ENCODE results near the gene CMYA5. TPM values are rescaled to one million over a fixed set of nuclear protein-coding genes. Genes with fewer than 3 reads are reported as not detected.
"Not testable (repeated sequence)": the region's sequence is repeated elsewhere in the genome, so short reads cannot be mapped to it uniquely, and the experiment has no call there.

The CMYA5 gene
- total and polyA plus RNA-seq, 5 donors from 2014 or later = 0.05 to 0.10 TPM; not detected in 3

DNA sequence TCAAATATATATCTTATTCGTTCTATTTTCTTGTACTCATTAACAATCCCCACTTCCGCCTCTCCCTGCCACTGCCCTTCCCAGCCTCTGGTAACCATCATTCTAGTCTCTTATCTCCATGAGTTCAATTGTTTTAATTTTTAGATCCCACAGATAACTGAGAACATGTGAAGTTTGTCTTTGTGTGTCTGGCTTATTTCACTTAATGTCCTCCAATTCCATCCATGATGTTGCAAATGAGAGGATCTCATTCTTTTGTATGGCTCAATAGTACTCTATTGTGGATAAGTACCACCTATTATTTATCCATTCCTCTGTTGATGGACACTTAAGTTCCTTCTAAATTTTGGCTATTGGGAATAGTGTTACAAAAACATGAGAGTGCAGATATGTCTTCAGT is 17.2 kb upstream of the CMYA5 start:
- Mint-ChIP-seq H3K27me3 (no peaks in the 10 kb centered on the region), H3K27ac (no peak overlapping the region), H3K4me1 (peaks cover 10 to 30% (median 20%) of the 10 kb centered on the region in 4 donors), H3K36me3 (peaks cover 48% of the 10 kb centered on the region), H3K9me3 (peaks cover 0 to 1% (median 0%) of the 10 kb centered on the region in 7 donors), H3K4me3 (peak overlapping the region in 1 of 4 donors; percentile 13)
- no peaks in the 10 kb centered on the region for H3K9me3 ChIP-seq (ENCODE audit: control insufficient read depth in 2 of 2, low read length in 2 of 2)
- no peaks in the 10 kb centered on the region for H3K4me1 ChIP-seq (ENCODE audit: control insufficient read depth, insufficient read depth, low read length, poor library complexity, severe bottlenecking)
- no peak overlapping the region for H3K4me3 ChIP-seq (ENCODE audit: low read depth, low read length)
- DNase-seq (no peak), ATAC-seq (ENCODE audit: low read depth in 2 of 2) (no peak)
- H3K27me3 ChIP-seq (ENCODE audit: control insufficient read depth, insufficient read depth, low read length) = no peaks in the 10 kb centered on the region
- H3K36me3 ChIP-seq (ENCODE audit: control insufficient read depth, insufficient read depth, low read length) = peaks cover 55% of the 10 kb centered on the region
- H3K27ac ChIP-seq (ENCODE audit: insufficient read depth, low read length, poor library complexity, severe bottlenecking) = no peak overlapping the region

DNA sequence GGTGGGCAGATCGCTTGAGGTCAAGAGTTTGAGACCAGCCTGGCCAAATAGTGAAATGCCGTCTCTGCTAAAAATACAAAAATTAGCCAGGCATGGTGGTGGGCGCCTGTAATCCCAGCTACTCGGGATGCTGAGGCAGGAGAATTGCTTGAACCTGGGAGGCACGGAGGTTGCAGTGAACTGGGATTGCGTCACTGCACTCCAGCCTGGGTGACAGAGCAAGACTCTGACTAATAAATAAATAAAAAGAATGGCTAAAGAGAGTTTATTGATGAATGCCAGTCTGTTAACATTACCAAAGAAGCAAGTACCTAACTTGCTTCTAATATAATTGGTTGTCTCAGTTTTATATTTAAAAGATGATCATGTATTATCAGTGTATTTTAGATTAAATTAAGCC is 13.3 kb upstream of the CMYA5 start:
- not testable (repeated sequence) for H3K27ac Mint-ChIP-seq; H3K27me3 ChIP-seq (ENCODE audit: control insufficient read depth, insufficient read depth, low read length); H3K9me3 Mint-ChIP-seq

DNA sequence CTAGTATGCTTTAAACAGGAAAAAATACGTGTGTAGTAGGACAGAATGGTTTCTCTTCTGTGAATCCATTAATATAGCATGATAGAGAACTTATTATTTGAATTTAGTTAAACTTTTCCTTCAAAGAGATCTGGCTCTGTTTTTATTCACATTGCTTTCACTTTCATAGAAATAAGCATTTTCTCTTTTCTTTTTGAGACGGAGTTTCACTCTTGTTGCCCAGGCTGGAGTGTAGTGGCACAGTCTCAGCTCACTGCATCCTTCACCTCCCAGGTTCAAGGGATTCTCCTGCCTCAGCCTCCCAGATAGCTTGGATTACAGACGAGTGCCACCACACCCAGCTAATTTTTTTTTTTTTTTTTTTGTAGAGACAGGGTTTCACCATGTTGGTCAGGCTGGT is 7.5 kb upstream of the CMYA5 start:
- not testable (repeated sequence) for H3K4me3 Mint-ChIP-seq; H3K27ac ChIP-seq (ENCODE audit: insufficient read depth, low read length, poor library complexity, severe bottlenecking); H3K9me3 Mint-ChIP-seq; ATAC-seq (ENCODE audit: low read depth in 2 of 2); H3K27me3 Mint-ChIP-seq; H3K27me3 ChIP-seq (ENCODE audit: control insufficient read depth, insufficient read depth, low read length); H3K4me1 ChIP-seq (ENCODE audit: control insufficient read depth, insufficient read depth, low read length, poor library complexity, severe bottlenecking); H3K9me3 ChIP-seq (ENCODE audit: control insufficient read depth in 2 of 2, low read length in 2 of 2)
- Mint-ChIP-seq H3K36me3 (peaks cover 45% of the 10 kb centered on the region), H3K27ac (peak overlapping the region in 1 of 3 donors; percentile 57), H3K4me1 (peaks cover 12 to 32% (median 16%) of the 10 kb centered on the region in 4 donors)
- H3K4me3 ChIP-seq (ENCODE audit: low read depth, low read length) = peak overlapping the region; percentile 42
- H3K36me3 ChIP-seq (ENCODE audit: control insufficient read depth, insufficient read depth, low read length) = peaks cover 78% of the 10 kb centered on the region
- DNase-seq = peak in 1 of 3 donors; percentile 31

More for the DNA sequence above, 13.3 kb upstream of the CMYA5 start:
- ATAC-seq (ENCODE audit: low read depth in 2 of 2); H3K4me1 ChIP-seq (ENCODE audit: control insufficient read depth, insufficient read depth, low read length, poor library complexity, severe bottlenecking); DNase-seq; H3K4me3 Mint-ChIP-seq; H3K27ac ChIP-seq (ENCODE audit: insufficient read depth, low read length, poor library complexity, severe bottlenecking); H3K4me3 ChIP-seq (ENCODE audit: low read depth, low read length); H3K27me3 Mint-ChIP-seq; H3K9me3 ChIP-seq (ENCODE audit: control insufficient read depth in 2 of 2, low read length in 2 of 2): not testable (repeated sequence)
- peaks cover 45% of the 10 kb centered on the region for H3K36me3 Mint-ChIP-seq
- H3K36me3 ChIP-seq (ENCODE audit: control insufficient read depth, insufficient read depth, low read length) = peaks cover 63% of the 10 kb centered on the region
- H3K4me1 Mint-ChIP-seq = peaks cover 9 to 35% (median 21%) of the 10 kb centered on the region in 4 donors

DNA sequence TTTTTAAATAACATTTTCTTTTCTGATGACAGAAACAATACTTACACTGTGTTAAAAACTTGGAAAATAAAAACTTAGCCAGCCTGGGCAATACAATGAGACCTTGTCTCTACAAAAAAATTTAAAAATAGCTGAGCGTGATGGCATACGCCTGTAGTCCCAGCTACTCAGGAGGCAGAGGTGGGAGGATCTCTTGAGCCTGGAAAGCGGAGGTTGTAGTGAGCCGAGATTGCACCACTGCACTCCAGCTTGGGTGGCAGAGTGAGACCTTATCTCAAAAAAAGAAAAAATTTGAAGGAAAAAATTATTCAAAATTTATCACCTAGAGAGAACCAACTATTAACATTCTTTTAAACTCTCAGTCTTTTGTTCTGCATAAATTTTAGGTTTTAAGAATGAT is 4.9 kb upstream of the CMYA5 start:
- peak overlapping the region in 1 of 4 donors; percentile 32 for H3K4me3 Mint-ChIP-seq
- H3K27me3 Mint-ChIP-seq = no peaks in the 10 kb centered on the region
- H3K4me1 Mint-ChIP-seq = peaks cover 9 to 32% (median 18%) of the 10 kb centered on the region in 4 donors
- H3K27ac ChIP-seq (ENCODE audit: insufficient read depth, low read length, poor library complexity, severe bottlenecking) = no peak overlapping the region
- no peak overlapping the region for H3K4me3 ChIP-seq (ENCODE audit: low read depth, low read length)
- DNase-seq (no peak), ATAC-seq (ENCODE audit: low read depth in 2 of 2) (no peak)
- peaks cover 58% of the 10 kb centered on the region for H3K36me3 Mint-ChIP-seq
- no peak overlapping the region for H3K27ac Mint-ChIP-seq
- no peaks in the 10 kb centered on the region for H3K4me1 ChIP-seq (ENCODE audit: control insufficient read depth, insufficient read depth, low read length, poor library complexity, severe bottlenecking)
- no peaks in the 10 kb centered on the region for H3K9me3 ChIP-seq (ENCODE audit: control insufficient read depth in 2 of 2, low read length in 2 of 2)
- H3K36me3 ChIP-seq (ENCODE audit: control insufficient read depth, insufficient read depth, low read length) = peaks cover 63% of the 10 kb centered on the region
- H3K27me3 ChIP-seq (ENCODE audit: control insufficient read depth, insufficient read depth, low read length) = no peaks in the 10 kb centered on the region
- H3K9me3 Mint-ChIP-seq = peaks cover 0 to 4% (median 2%) of the 10 kb centered on the region in 7 donors

DNA sequence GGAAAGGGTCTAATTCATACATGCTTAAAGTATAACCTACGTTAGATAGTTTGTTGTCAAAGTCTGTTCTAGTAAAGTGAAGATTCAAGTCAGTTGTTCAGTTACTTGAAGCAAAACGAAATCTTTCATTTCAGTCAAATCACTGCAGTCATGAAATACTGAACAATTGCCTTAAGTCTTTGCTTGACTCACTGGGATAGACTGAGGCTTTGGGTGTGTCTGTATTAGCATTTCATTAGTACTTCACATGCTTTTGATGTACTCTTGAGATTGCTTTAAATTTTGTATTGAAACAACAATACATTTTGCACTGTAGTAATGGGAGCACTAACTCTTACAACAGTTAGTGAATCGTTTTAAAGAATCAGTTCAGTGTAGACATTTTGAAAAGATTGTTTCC is 4.0 kb upstream of the CMYA5 start:
- Mint-ChIP-seq H3K27ac (no peak overlapping the region), H3K36me3 (peaks cover 59% of the 10 kb centered on the region), H3K4me1 (peaks cover 9 to 28% (median 16%) of the 10 kb centered on the region in 4 donors), H3K4me3 (no peak overlapping the region), H3K9me3 (peaks cover 0 to 4% (median 2%) of the 10 kb centered on the region in 7 donors), H3K27me3 (no peaks in the 10 kb centered on the region)
- Histone ChIP-seq H3K27ac (ENCODE audit: insufficient read depth, low read length, poor library complexity, severe bottlenecking) (no peak overlapping the region), H3K27me3 (ENCODE audit: control insufficient read depth, insufficient read depth, low read length) (no peaks in the 10 kb centered on the region), H3K4me3 (ENCODE audit: low read depth, low read length) (peak overlapping the region; percentile 7), H3K9me3 (ENCODE audit: control insufficient read depth in 2 of 2, low read length in 2 of 2) (no peaks in the 10 kb centered on the region), H3K4me1 (ENCODE audit: control insufficient read depth, insufficient read depth, low read length, poor library complexity, severe bottlenecking) (no peaks in the 10 kb centered on the region), H3K36me3 (ENCODE audit: control insufficient read depth, insufficient read depth, low read length) (peaks cover 59% of the 10 kb centered on the region)
- ATAC-seq (ENCODE audit: low read depth in 2 of 2) (no peak), DNase-seq (no peak)

DNA sequence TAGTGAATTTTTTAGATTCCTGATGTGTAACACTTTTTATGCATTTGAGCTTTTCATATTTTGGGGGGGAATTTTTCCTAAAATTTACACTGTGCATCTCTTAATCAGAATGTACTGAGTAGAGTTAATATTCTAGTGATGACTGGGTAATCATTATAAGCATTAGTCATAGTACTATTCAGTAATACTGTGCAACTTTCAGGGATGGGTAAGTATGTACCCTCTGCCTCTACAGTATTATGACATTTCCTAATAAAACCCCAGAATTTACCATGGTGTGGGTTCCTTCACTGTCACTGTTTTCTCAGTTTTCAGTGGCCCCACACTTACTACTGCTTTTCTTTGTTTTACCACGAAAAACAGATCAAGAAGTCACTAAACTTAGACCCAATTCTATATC is 2.8 kb upstream of the CMYA5 start:
- peaks cover 52% of the 10 kb centered on the region for H3K36me3 Mint-ChIP-seq
- no peak for ATAC-seq (ENCODE audit: low read depth in 2 of 2)

GRCh38 chr5:79687889-79688288 is 1.7 kb upstream of the CMYA5 start:
- Mint-ChIP-seq H3K9me3 (peaks cover 0 to 4% (median 3%) of the 10 kb centered on the region in 7 donors), H3K36me3 (peaks cover 45% of the 10 kb centered on the region), H3K4me1 (peaks cover 3 to 14% (median 7%) of the 10 kb centered on the region in 4 donors), H3K27ac (no peak overlapping the region), H3K4me3 (no peak overlapping the region), H3K27me3 (no peaks in the 10 kb centered on the region)
- Histone ChIP-seq H3K27ac (ENCODE audit: insufficient read depth, low read length, poor library complexity, severe bottlenecking) (no peak overlapping the region), H3K9me3 (ENCODE audit: control insufficient read depth in 2 of 2, low read length in 2 of 2) (no peaks in the 10 kb centered on the region), H3K4me3 (ENCODE audit: low read depth, low read length) (no peak overlapping the region), H3K4me1 (ENCODE audit: control insufficient read depth, insufficient read depth, low read length, poor library complexity, severe bottlenecking) (no peaks in the 10 kb centered on the region), H3K27me3 (ENCODE audit: control insufficient read depth, insufficient read depth, low read length) (no peaks in the 10 kb centered on the region), H3K36me3 (ENCODE audit: control insufficient read depth, insufficient read depth, low read length) (peaks cover 38% of the 10 kb centered on the region)
- no peak for DNase-seq
- ATAC-seq (ENCODE audit: low read depth in 2 of 2) = no peak

More for the DNA sequence above, 2.8 kb upstream of the CMYA5 start:
- peaks cover 0 to 4% (median 3%) of the 10 kb centered on the region in 7 donors for H3K9me3 Mint-ChIP-seq
- H3K27ac Mint-ChIP-seq = no peak overlapping the region
- Histone ChIP-seq H3K9me3 (ENCODE audit: control insufficient read depth in 2 of 2, low read length in 2 of 2) (no peaks in the 10 kb centered on the region), H3K4me3 (ENCODE audit: low read depth, low read length) (no peak overlapping the region), H3K36me3 (ENCODE audit: control insufficient read depth, insufficient read depth, low read length) (peaks cover 49% of the 10 kb centered on the region), H3K4me1 (ENCODE audit: control insufficient read depth, insufficient read depth, low read length, poor library complexity, severe bottlenecking) (no peaks in the 10 kb centered on the region), H3K27ac (ENCODE audit: insufficient read depth, low read length, poor library complexity, severe bottlenecking) (no peak overlapping the region), H3K27me3 (ENCODE audit: control insufficient read depth, insufficient read depth, low read length) (no peaks in the 10 kb centered on the region)
- DNase-seq = no peak
- H3K27me3 Mint-ChIP-seq = no peaks in the 10 kb centered on the region
- peaks cover 4 to 16% (median 12%) of the 10 kb centered on the region in 4 donors for H3K4me1 Mint-ChIP-seq
- H3K4me3 Mint-ChIP-seq = no peak overlapping the region

DNA sequence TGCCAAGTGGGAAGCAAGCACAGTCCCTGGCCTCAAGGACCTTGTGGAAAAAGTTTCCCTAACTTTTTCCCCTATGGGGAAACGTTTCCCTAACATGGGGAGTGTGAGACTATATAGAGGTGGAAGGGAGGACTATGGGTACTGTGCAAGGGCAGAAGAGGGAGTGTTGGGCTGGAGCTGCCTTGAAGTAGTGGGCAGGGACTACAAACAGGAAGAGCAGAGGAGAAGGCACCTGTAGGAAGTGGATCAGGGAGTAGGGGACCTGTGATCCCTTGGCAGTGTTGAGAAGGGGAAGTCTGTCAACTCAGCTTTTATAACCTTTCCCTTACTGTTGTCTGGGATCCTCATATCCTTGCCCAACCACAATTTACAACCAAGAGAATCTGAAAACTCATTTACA is 1.4 kb downstream of the CMYA5 start:
- Histone ChIP-seq H3K9me3 (ENCODE audit: control insufficient read depth in 2 of 2, low read length in 2 of 2) (no peaks in the 10 kb centered on the region), H3K4me3 (ENCODE audit: low read depth, low read length) (no peak overlapping the region), H3K4me1 (ENCODE audit: control insufficient read depth, insufficient read depth, low read length, poor library complexity, severe bottlenecking) (no peaks in the 10 kb centered on the region), H3K27ac (ENCODE audit: insufficient read depth, low read length, poor library complexity, severe bottlenecking) (no peak overlapping the region), H3K27me3 (ENCODE audit: control insufficient read depth, insufficient read depth, low read length) (no peaks in the 10 kb centered on the region), H3K36me3 (ENCODE audit: control insufficient read depth, insufficient read depth, low read length) (peaks cover 17% of the 10 kb centered on the region)
- ATAC-seq (ENCODE audit: low read depth in 2 of 2) (no peak), DNase-seq (no peak)
- H3K27me3 Mint-ChIP-seq = no peaks in the 10 kb centered on the region
- no peak overlapping the region for H3K4me3 Mint-ChIP-seq
- peak overlapping the region in 2 of 3 donors; percentile 14 to 45 for H3K27ac Mint-ChIP-seq
- peaks cover 0 to 9% (median 5%) of the 10 kb centered on the region in 4 donors for H3K4me1 Mint-ChIP-seq
- H3K36me3 Mint-ChIP-seq = peaks cover 29% of the 10 kb centered on the region
- H3K9me3 Mint-ChIP-seq = peaks cover 0 to 4% (median 3%) of the 10 kb centered on the region in 7 donors

All from CD4-positive, CD25-positive, alpha-beta regulatory T cell (primary cell).